CD4-positive, CD25-positive, alpha-beta regulatory T cell (primary cell): ENCODE results near the gene CD69. TPM values are rescaled to one million over a fixed set of nuclear protein-coding genes. Genes with fewer than 3 reads are reported as not detected.

Experiments used
- ATAC-seq, 2 donors: fragments of 150-1000 bp; cut with Tn5 transposase; one replicate each; pipeline ENCODE4 v1.10.0; 2021; ENCODE audit warnings: low read depth in 2 of 2, moderate number of reproducible peaks in 2 of 2, moderate library complexity in 1 of 2
- DNase-seq, 3 donors: peaks; one replicate each; pipeline versions ENCODE4 v3.0.0 to v3.0.0-alpha.2; 2012 to 2022; ENCODE audit warnings: mixed read lengths in 1 of 3
- H3K27ac ChIP-seq: one replicate; pipeline ENCODE4 v1.7.0; 2013; ENCODE audit warnings: mild to moderate bottlenecking, low read length; ENCODE audit not compliant: insufficient read depth, poor library complexity, severe bottlenecking
- H3K27me3 ChIP-seq: one replicate; pipeline ENCODE4 v1.7.0; 2013; ENCODE audit warnings: low read length; ENCODE audit not compliant: control insufficient read depth, insufficient read depth
- H3K36me3 ChIP-seq: one replicate; pipeline ENCODE4 v1.7.0; 2013; ENCODE audit warnings: mild to moderate bottlenecking, low read length, moderate library complexity; ENCODE audit not compliant: control insufficient read depth, insufficient read depth
- H3K4me1 ChIP-seq: 2 replicates; pipeline ENCODE4 v1.7.0; 2013; ENCODE audit warnings: mild to moderate bottlenecking, low read length; ENCODE audit not compliant: insufficient read depth, control insufficient read depth, poor library complexity, severe bottlenecking
- H3K4me3 ChIP-seq: one replicate; pipeline ENCODE4 v1.7.0; 2013; ENCODE audit warnings: low read depth, mild to moderate bottlenecking, low read length, moderate library complexity
- H3K9me3 ChIP-seq, 2 experiments: 1 replicate in 1 of 2; 2 replicates in 1 of 2; pipeline ENCODE4 v1.7.0; 2013; ENCODE audit warnings: low read length in 2 of 2, mild to moderate bottlenecking in 1 of 2, moderate library complexity in 1 of 2; ENCODE audit not compliant: control insufficient read depth in 2 of 2
- H3K27ac Mint-ChIP-seq, 3 donors: one replicate each; pipeline ENCODE4 v1.8.0; 2020 to 2022; ENCODE audit warnings: mild to moderate bottlenecking in 3 of 3, mixed read lengths in 3 of 3, moderate library complexity in 2 of 3
- H3K27me3 Mint-ChIP-seq: one replicate; pipeline ENCODE4 v1.8.0; 2022; ENCODE audit warnings: mild to moderate bottlenecking, mixed read lengths
- H3K36me3 Mint-ChIP-seq: one replicate; pipeline ENCODE4 v1.8.0; 2020; ENCODE audit warnings: mixed read lengths
- H3K4me1 Mint-ChIP-seq, 4 donors: one replicate each; pipeline ENCODE4 v1.8.0; 2020 to 2022; ENCODE audit warnings: mixed read lengths in 4 of 4, mild to moderate bottlenecking in 1 of 4
- H3K4me3 Mint-ChIP-seq, 4 donors: one replicate each; pipeline ENCODE4 v1.8.0; 2020 to 2022; ENCODE audit warnings: mild to moderate bottlenecking in 4 of 4, mixed read lengths in 4 of 4, moderate library complexity in 3 of 4
- H3K9me3 Mint-ChIP-seq, 7 donors: one replicate each; pipeline ENCODE4 v1.8.0; 2020 to 2022; ENCODE audit warnings: mixed read lengths in 7 of 7, mild to moderate bottlenecking in 3 of 7, moderate library complexity in 2 of 7
- polyA plus RNA-seq, 4 donors: library from polyadenylated mRNA; unstranded; fragments of 300-500 nt; fragmentation: Illumina TruSeq; gene quantifications; one replicate each; pipeline ENCODE4 v1.2.3, GENCODE V29; 2021
- total RNA-seq: library from RNA; stranded (reverse); gene quantifications from one replicate; pipeline ENCODE4 v1.2.3, GENCODE V29; 2022

The CD69 gene
- total RNA-seq (1,130 TPM), polyA plus RNA-seq (100 to 1,000 TPM; 189 to 259 (median 222) TPM)

DNA sequence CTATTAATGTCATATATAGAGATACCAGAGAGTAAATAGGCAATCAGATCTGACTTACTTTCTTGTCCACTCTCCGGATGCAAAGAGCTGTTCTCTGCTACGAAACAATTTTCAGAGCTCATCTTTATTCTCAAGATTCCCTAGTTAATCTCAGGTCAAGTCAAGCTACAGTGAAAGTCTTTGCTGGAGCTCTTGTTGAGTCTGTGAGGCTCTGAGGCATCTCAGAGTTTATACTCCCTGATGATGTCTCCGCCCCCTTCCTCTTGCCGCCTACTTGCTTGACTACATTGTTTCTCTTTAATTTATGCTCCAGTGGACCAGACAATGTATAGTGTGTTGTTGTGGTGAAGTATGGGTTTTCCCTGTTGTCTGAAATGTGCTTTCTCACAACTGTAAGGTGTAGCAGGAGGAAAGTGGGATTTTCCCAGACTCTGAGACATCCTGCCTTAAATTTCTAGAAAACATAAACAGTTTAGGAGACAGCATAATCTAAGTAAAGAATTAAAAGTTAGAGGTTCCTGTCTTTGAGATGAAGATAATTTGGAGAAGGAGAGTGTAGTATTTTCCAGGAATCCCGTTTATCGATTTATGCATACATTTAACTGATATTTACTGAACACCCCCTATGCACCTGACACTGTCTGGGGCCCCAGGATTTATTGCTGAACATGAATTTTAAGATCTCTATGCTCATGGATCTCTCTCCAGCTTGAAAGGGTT lies at the start of gene CD69:
Gene CD69 (minus strand): TSS at position 203 of the 720 bp plus-strand sequence. CDS start 81 bp downstream, at position 122.
- H3K4me3 Mint-ChIP-seq = peak within 1 kb of the TSS; percentile 94 to 100 (median 98)
- peak within 1 kb of the TSS; percentile 95 to 99 (median 99) for H3K27ac Mint-ChIP-seq
- H3K36me3 Mint-ChIP-seq = peaks cover 5% of the 10 kb centered on the region
- H3K27me3 ChIP-seq = no peaks in the 10 kb centered on the region
- no peaks in the 10 kb centered on the region for H3K9me3 ChIP-seq
- H3K4me1 Mint-ChIP-seq = peaks cover 21 to 61% (median 49%) of the 10 kb centered on the region in 4 donors
- DNase-seq (peak; percentile 73 to 88 (median 87)), ATAC-seq (peak; percentile 37 to 53)
- peaks cover 0 to 2% (median 0%) of the 10 kb centered on the region in 7 donors for H3K9me3 Mint-ChIP-seq
- H3K27me3 Mint-ChIP-seq = no peaks in the 10 kb centered on the region
- peak within 1 kb of the TSS; percentile 97 for H3K27ac ChIP-seq
- peaks cover 67% of the 10 kb centered on the region for H3K4me1 ChIP-seq
- H3K4me3 ChIP-seq = peak within 1 kb of the TSS; percentile 100
- peaks cover 8% of the 10 kb centered on the region for H3K36me3 ChIP-seq

DNA sequence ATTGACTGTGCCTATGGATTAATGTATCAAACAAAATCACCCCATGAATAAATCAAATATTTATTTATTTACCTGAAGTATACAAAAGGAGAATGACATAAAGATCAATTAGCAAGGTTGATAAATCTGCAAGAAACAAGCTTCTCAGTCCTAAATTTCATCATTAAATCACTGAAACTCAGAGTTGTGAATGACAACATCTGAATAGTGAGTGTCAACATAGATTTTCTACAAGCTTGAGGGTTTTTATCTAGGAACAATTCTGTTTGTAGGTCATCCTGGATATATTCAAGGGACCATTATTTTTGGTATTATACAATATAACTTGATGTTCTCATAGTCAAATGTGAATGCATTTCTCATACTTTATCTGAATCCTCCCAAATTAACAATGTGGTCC lies 49.2 kb upstream of the CD69 start:
- Mint-ChIP-seq H3K36me3 (no peaks in the 10 kb centered on the region), H3K27ac (no peak overlapping the region), H3K9me3 (no peaks in the 10 kb centered on the region), H3K4me1 (peaks cover 0 to 10% (median 5%) of the 10 kb centered on the region in 4 donors), H3K4me3 (no peak overlapping the region), H3K27me3 (peaks cover 60% of the 10 kb centered on the region)
- Histone ChIP-seq H3K4me3 (no peak overlapping the region), H3K4me1 (peaks cover 6% of the 10 kb centered on the region), H3K27me3 (peaks cover 47% of the 10 kb centered on the region), H3K27ac (no peak overlapping the region), H3K36me3 (no peaks in the 10 kb centered on the region), H3K9me3 (no peaks in the 10 kb centered on the region)
- ATAC-seq = no peak
- DNase-seq = no peak

DNA sequence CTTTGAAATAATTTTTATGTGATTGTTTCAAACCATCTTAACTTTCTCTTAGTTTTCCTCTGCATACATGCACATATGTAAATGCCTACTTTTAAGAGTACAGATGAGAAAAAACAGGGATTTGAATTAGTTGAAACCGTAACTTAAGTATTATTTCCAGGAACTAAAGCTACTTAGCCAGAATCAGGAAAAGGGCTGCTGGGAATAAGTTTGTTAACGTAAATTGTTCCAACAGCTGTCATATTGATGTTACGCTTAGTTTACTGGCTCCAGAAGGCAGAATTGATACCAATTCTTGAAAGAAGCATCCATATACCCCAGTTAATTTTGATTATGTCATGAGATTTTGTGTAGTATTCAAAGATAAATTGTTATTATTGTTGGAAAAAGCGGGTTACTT lies 48.6 kb upstream of the CD69 start:
- Histone ChIP-seq H3K9me3 (no peaks in the 10 kb centered on the region), H3K36me3 (no peaks in the 10 kb centered on the region), H3K27ac (no peak overlapping the region), H3K4me1 (peaks cover 6% of the 10 kb centered on the region), H3K4me3 (no peak overlapping the region), H3K27me3 (peaks cover 47% of the 10 kb centered on the region)
- peaks cover 0 to 10% (median 5%) of the 10 kb centered on the region in 4 donors for H3K4me1 Mint-ChIP-seq
- peaks cover 64% of the 10 kb centered on the region for H3K27me3 Mint-ChIP-seq
- DNase-seq (no peak), ATAC-seq (no peak)
- H3K27ac Mint-ChIP-seq = no peak overlapping the region
- H3K9me3 Mint-ChIP-seq = no peaks in the 10 kb centered on the region
- no peaks in the 10 kb centered on the region for H3K36me3 Mint-ChIP-seq
- H3K4me3 Mint-ChIP-seq = no peak overlapping the region

DNA sequence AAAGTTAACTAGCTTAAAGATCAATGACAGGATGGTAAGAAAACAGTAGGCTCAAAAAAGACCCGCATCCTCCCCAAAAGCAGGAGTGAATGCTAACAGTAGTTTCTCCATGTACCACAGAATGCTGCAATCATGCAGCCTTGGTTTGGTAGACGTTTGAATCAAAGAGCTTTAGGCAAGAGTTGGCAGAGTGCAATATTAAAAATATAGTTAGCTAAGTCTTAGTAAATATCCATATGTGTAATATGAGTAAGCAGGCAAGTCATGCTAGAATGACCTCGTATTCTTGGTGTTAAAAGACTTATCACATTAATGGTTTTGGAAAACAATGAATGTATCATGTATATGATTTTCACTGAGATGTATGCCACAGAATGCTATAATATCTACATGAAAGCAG lies 47.8 kb upstream of the CD69 start:
- no peak for ATAC-seq
- Mint-ChIP-seq H3K27ac (no peak overlapping the region), H3K4me1 (peaks cover 0 to 2% (median 2%) of the 10 kb centered on the region in 4 donors), H3K9me3 (no peaks in the 10 kb centered on the region), H3K27me3 (peaks cover 62% of the 10 kb centered on the region), H3K36me3 (no peaks in the 10 kb centered on the region), H3K4me3 (no peak overlapping the region)
- H3K4me1 ChIP-seq = peaks cover under 1% of the 10 kb centered on the region
- no peaks in the 10 kb centered on the region for H3K9me3 ChIP-seq
- H3K27ac ChIP-seq = no peak overlapping the region
- H3K27me3 ChIP-seq = peaks cover 45% of the 10 kb centered on the region
- no peak overlapping the region for H3K4me3 ChIP-seq
- DNase-seq = no peak
- no peaks in the 10 kb centered on the region for H3K36me3 ChIP-seq

DNA sequence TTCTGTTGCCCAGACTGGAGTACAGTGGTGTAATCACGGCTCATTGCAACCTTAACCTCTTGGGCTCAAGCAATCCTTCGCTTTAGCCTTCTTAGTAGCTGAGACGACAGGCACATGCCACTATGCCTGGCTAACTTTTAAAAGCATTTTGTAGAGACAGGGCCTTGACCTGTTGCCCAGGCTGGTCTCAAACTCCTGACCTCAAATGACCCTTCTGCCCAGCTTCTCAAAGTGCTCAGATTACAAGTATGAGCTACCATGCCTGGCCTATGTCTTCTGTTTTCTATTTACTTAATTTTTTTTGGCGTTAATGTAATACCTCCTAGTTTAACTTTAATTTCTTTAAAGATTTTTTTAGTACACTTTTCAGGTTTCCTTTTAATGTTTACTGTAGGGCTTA lies 46.0 kb upstream of the CD69 start:
- Histone ChIP-seq H3K4me1 (no peaks in the 10 kb centered on the region), H3K27me3 (peaks cover 38% of the 10 kb centered on the region), H3K27ac (no peak overlapping the region), H3K9me3 (no peaks in the 10 kb centered on the region), H3K4me3 (no peak overlapping the region), H3K36me3 (no peaks in the 10 kb centered on the region)
- Mint-ChIP-seq H3K4me1 (peaks cover 0 to 2% (median 0%) of the 10 kb centered on the region in 4 donors), H3K9me3 (no peaks in the 10 kb centered on the region), H3K27me3 (peaks cover 65% of the 10 kb centered on the region), H3K27ac (no peak overlapping the region), H3K36me3 (no peaks in the 10 kb centered on the region), H3K4me3 (no peak overlapping the region)
- DNase-seq (no peak), ATAC-seq (no peak)

DNA sequence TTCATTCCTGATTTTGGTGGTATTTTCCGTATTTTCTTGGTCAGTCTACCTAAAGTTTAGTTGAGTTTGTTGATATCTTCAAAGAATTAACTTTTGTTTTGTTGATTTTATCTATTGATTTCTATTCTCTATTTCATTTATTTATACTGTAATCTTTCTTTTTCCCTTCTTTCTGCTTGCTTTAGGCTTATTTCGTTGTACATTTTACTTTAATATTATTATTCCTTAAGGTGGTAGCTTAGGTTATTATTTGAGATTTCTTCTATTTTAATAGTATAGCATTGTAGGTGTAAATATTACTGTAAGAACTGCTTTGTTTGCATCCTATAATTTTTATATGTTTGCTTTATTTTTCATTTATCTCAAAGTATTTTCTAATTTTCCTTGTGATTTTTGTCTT lies 45.2 kb upstream of the CD69 start:
- Mint-ChIP-seq H3K27me3 (peaks cover 57% of the 10 kb centered on the region), H3K4me1 (peaks cover 0 to 2% (median 0%) of the 10 kb centered on the region in 4 donors), H3K36me3 (no peaks in the 10 kb centered on the region), H3K27ac (no peak overlapping the region), H3K4me3 (no peak overlapping the region), H3K9me3 (no peaks in the 10 kb centered on the region)
- H3K9me3 ChIP-seq = no peaks in the 10 kb centered on the region
- ATAC-seq (no peak), DNase-seq (no peak)
- no peaks in the 10 kb centered on the region for H3K36me3 ChIP-seq
- H3K27me3 ChIP-seq = peaks cover 34% of the 10 kb centered on the region
- H3K4me1 ChIP-seq = no peaks in the 10 kb centered on the region
- H3K27ac ChIP-seq = no peak overlapping the region
- H3K4me3 ChIP-seq = no peak overlapping the region

DNA sequence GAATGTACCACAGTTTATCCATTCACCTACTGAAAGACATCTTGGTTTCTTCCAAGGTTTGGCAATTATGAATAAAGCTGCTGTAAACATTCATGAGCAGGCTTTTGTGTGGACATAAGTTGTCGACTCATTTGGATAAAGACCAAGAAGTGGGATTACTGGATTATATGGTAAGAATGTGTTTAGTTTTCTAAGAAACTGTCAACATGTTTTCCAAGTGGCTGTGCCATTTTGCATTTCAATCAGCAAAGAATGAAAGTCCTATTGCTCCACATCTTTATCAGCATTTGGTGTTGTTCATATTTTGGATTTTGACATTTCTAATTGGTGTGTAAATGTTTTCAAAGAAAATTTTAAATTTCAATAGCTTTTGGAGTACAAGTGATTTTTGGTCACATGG lies 39.3 kb upstream of the CD69 start:
- H3K4me1 Mint-ChIP-seq = peaks cover 15 to 27% (median 23%) of the 10 kb centered on the region in 4 donors
- no peak overlapping the region for H3K27ac Mint-ChIP-seq
- Histone ChIP-seq H3K27ac (no peak overlapping the region), H3K9me3 (no peaks in the 10 kb centered on the region), H3K4me3 (no peak overlapping the region), H3K4me1 (peaks cover 31% of the 10 kb centered on the region), H3K27me3 (no peaks in the 10 kb centered on the region), H3K36me3 (no peaks in the 10 kb centered on the region)
- no peak overlapping the region for H3K4me3 Mint-ChIP-seq
- DNase-seq (no peak), ATAC-seq (no peak)
- H3K9me3 Mint-ChIP-seq = no peaks in the 10 kb centered on the region
- no peaks in the 10 kb centered on the region for H3K36me3 Mint-ChIP-seq
- peaks cover 23% of the 10 kb centered on the region for H3K27me3 Mint-ChIP-seq
